GM19455 (cell line): ENCODE measurements around the gene SEC23IP.
"Not testable (repeated sequence)": the region's sequence is repeated elsewhere in the genome, so short reads cannot be mapped to it uniquely, and the experiment has no call there.

Source experiments
- ATAC-seq: cut with Tn5 transposase; IDR thresholded peaks from one replicate; pipeline ENCODE4 v1.9.1; 2021; ENCODE audit not compliant: unreplicated experiment

SEC23IP gene

DNA sequence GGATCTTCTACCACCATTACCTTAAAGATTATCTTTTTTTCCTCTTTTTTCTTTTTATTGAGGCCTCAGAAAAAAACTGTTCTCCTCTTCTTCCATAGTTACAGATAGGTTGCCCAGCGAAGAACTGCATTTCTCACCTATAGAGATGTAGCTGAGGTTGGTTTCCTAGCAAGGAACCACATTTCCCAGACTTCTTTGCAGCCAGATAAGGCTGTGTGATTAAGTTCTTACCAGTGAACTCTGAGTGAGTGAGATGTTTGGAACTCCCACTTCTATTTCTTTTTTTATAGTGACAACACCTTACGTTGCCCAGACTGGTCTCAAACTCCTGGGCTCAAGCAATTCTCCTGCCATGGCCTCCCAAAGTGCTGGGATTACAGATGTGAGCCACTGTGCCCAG lies 14.0 kb upstream of the SEC23IP start:
- no peak for ATAC-seq

DNA sequence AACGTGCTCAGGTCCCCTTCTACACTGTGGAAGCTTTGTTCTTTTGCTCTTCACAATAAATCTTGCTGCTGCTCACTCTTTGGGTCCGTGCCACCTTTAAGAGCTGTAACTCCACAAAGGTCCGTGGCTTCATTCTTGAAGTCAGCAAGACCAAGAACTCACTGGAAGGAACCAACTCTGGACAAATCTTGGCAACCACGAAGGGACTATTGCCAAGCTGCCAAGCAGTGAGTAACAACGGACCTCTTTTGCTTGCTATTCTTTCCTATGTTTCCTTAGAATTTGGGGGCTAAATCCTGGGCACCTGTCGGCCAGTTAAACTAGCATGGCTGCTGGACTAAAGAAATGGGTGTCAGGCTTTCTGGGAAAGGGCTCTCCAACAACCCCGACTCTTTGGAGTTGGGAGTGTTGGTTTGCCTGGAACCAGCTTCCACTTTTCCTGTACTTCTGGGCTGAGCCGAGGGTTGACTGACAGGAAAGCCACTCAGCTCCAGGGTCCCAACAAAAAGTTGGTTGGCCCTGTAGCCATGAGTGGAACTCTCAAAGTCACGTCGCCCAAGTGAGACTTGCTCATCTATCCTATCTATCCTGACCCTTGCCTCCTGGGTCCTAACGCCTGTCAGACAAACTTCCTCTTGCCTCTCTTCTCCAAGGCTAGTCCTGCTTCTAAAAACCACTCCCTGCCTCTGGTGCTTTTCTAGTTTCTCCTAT lies 8.5 kb upstream of the SEC23IP start:
- ATAC-seq: not testable (repeated sequence)

DNA sequence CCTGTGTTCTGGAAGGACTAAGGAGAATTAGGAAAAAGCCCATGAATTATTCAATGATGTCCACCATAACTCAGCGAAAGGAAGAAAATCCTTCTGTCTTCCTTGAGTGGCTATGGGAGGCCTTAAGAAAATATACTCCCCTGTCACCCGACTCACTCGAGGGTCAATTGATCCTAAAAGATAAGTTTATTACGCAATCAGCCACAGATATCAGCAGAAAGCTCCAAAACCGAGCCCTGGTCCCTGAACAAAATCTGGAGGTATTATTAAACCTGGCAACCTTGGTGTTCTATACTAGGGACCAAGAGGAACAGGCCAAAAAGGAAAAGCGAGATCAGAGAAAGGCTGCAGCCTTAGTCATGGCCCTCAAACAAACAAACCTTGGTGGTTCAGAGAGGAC lies 6.5 kb upstream of the SEC23IP start:
- ATAC-seq: not testable (repeated sequence)

DNA sequence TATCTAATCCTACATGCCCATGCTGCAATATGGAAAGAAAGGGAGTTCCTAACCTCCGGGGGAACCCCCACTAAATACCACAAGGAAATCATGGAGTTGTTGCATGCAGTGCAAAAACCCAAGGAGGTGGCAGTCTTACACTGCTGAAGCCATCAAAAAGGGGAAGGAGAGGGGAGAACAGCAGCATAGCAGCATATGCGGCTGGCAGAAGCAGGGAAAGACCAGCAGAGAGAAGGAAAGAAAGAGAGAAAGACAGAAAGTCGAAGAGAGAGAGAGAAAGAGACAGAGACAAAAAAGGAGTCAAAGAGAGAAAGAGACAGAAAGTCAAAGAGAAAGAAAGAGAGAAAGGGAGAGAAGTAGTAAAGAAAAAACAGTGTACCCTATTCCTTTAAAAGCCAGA lies 3.8 kb upstream of the SEC23IP start:
- not testable (repeated sequence) for ATAC-seq

DNA sequence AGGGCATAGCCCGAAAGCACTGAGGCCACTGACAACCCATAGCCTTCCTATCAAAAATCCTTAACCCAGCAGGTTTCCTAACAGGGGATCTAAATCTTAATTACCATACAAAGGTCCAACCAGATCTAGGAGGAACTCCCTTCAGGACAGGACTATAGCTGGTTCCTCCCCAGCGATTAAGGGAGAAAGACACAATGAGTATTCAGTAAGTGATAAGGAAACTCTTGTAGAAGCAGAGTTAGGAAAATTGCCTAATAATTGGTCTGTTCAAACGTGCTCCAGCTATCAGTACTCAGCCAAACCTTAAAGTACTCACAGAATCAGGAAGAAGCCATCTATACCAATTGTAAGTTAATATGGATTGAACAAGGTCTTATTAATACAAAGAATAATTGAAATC lies 3.3 kb upstream of the SEC23IP start:
- not testable (repeated sequence) for ATAC-seq

DNA sequence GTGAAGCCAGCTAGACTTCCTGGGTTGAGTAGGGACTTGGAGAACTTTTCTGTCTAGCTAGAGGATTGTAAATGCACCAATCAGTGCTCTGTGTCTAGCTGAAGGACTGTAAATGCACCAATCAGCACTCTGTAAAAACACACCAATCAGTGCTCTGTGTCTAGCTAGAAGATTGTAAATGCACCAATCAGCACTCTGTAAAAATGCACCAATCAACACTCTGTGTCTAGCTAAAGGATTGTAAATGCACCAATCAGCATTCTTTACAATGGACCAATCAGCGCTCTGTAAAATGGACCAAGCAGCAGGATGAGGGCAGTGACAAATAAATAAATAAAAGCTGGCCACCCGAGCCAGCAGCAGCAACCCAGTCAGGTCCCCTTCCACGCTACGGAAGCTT lies 2.2 kb upstream of the SEC23IP start:
- not testable (repeated sequence) for ATAC-seq

DNA sequence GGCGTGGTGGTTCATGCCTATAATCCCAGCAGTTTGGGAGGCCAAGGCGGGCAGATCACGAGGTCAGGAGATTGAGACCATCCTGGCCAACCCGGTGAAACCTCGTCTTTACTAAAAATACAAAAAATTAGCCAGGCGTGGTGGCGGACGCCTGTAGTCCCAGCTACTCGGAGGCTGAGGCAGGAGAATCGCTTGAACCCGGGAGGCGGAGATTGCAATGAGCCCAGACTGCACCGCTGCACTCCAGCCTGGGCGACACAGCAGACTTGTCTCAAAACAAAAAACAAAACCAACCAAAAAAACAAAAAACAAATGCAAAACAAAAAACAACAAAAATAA lies 712 bp upstream of the SEC23IP start:
- not testable (repeated sequence) for ATAC-seq

DNA sequence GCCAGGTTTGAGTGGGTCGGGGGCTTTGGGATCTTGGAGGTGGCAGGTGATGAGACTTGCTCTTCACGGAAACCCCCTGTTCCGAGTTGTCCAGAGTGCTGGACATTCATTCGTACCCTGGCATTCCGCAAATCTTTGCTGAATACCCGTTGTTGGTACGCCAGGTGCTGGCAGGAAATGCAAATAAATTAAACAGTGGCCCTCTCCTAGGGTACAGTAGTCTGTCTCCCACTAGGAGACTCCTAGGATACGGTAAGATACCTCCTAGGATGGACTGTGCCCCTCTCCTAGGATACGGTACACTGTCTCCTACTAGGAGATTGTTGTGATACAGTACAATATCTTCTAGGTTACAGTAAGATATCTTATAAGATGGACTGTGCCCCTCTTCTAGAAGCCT lies 544 bp downstream of the SEC23IP start:
- no peak for ATAC-seq

DNA sequence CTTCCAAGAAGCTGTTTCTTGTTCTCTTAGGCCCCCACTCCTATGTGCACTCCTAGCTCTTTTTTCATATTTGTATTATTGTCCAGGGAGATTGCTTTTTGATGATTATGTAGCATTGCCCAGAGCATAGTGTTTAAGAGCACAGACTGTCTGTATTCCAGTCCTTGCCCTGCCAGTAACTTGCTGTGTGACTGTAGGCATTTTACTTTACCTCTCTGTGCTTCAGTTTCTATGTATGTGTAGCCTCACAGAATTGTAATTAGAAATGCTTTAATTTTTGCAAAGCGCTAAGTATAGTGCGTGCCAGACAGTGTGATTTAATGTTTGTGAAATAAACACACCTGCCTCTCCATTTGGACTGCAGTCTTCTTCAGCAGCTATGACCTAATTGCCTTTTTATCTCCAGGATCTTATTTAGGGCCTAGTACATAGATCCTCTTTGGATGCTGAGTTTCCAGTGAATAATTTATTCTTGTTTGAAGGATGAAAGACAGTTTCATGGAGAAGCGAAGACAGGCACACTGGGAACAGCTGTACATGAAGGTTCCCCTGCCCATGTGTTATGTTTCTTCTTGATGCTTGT lies 1.4 kb downstream of the SEC23IP start:
- no peak for ATAC-seq

DNA sequence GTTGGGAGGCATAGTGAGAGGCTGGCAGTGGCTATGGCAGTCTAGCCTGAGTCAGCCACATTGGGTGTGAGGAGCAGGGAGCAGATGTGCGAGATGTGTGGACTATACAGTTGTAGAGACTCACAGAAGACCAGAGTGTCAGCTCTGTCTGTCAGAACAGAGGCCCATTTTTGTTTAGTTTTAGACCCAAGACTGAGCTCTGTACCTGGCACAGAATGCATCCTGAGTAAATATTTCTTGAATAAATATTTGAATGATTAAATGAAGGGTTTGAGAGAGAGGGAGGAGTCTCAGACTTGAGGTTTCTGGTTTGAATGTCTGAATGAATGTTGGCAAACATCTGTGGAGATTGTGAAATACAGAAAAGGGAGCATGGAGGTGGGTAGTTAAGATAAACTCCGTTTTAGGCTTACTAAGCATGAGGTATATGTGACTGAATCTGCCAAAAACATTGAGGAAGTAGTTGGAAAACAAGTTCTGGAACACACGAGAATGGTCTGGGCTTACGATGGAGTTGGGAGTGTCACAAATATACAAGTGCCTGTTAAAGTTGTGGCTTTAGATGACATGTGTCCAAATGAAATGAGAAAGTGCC lies 3.6 kb downstream of the SEC23IP start:
- ATAC-seq: no peak

DNA sequence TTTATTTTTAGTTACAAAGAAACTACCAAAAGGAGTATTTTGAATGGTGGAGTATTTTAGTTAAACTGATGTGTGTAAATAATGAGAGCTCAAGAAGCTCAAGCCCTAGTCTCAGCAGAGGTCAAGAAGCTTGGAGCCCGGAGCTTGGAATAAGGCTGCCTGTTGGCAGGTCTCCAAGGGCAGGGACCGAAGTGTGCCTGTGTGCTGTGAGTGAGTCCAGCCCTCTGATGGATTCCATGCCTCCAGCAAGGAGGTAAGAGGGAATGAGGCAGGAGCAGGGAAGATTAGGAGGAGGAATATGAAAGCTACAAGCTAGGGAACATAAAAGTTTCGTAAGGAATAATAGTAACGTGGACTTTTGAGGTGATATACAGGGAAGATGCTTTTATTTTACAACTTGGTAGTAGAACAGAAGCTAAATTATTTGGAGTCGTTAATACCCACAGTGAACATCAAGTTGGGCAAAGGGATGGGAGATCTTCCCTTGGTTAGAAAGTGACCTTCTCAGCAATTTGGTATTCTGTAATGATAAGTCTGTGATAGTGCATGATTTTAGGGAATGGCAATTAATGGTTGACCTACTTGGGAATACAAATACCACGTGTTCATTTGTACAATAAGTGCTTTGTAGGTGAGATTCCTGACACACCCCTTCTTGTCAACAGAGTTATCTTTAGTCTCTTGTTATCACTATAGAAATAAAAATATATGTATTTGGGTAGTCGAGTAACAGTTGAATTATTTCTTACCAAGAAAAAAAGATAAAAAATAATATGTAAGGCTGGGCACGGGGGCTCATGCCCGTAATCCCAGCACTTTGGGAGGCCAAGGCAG lies 4.6 kb downstream of the SEC23IP start:
- ATAC-seq: no peak

DNA sequence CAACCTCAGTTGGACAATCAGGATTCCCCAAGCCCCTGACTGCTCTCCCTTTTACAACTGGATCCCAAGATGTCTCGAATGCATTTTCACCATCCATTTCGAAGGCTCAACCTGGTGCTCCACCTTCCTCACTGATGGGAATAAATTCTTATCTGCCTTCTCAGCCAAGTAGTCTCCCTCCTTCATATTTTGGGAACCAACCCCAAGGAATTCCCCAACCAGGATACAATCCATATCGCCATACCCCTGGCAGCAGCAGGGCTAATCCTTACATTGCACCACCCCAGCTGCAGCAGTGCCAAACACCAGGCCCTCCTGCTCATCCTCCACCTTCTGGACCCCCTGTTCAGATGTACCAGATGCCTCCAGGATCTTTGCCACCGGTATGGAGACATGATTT lies 6.0 kb downstream of the SEC23IP start:
- ATAC-seq: no peak

DNA sequence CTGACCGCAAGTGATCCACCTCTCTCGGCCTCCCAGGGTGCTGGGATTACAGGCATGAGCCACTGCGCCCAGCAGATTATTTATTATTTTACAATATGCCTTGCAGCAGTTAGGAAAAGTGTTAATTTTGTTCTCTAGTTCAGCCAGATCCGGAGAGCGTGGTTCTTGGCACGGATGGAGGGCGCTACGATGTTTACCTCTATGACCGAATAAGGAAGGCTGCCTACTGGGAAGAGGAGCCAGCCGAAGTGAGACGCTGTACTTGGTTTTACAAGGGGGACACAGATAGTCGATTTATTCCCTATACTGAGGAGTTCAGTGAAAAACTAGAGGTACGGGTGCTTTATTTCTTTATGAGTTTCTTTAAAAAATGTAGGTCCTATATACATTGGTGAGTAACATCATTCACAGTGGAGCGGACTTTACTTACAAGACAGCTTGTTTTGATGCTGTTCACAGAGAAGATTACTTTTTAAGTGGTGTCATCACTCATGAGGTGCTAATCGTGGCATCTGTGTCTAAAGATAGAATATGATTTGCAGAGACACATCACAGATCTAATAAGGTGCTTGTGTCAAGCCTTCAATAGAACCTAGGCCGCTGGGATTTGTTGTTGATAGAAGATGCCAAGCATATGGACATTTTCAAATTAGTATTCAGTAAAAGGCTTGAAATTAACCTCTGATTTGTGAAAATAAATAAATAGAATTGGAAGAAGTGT lies 11.6 kb downstream of the SEC23IP start:
- ATAC-seq: no peak

DNA sequence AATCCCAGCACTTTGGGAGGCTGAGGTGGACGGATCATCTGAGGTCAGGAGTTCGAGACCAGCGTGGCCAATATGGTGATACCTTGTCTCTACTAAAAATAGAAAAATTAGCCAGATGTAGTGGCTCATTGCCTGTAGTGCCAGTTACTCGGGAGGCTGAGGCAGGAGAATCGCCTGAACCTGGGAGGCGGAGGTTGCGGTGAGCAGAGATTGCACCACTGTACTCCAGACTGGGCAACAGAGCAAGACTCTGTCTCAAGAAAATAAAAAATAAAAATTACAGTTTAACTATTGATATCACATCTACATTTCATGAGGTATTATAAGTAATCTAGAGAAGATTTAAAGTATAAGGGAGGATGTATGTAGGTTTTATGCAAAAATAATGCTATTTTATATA lies 15.2 kb downstream of the SEC23IP start:
- not testable (repeated sequence) for ATAC-seq

DNA sequence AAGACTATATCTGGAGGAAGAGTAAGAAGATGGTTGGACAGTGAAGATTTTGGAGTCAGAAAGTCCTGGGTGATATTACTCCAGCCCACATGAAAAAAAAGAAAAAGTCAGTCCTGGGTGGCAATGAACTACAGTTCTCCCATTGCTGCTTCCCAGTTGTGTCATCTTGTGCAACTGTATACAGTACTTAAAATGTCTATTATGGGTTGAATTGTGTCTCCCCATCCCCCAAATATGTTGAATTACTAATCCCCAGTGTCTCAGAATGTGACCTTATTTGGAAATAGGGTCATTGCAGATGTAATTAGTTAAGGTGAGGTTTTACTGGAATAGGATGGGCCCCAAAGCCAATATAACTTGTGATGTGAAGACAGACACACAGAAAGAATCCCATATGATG lies 15.6 kb downstream of the SEC23IP start:
- no peak for ATAC-seq

DNA sequence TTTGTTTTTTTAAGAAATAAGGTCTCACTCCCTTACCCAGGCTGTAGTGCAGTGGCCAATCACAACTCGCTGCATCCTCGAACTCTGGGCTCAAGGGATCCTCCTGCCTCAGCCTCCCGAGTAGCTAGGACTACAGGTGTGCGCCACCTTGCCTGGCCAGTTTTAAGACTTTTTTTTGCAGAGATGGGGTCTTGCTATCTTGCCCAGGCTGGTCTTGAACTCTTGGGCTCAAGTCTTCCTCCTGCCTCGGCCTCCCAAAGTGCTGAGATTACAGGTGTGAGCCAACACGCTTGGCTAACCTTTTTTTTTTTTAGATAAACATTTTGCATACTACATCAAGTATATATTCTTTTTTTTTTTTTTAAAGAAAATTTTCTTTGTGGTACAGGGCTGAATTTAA lies 18.2 kb downstream of the SEC23IP start:
- no peak for ATAC-seq

DNA sequence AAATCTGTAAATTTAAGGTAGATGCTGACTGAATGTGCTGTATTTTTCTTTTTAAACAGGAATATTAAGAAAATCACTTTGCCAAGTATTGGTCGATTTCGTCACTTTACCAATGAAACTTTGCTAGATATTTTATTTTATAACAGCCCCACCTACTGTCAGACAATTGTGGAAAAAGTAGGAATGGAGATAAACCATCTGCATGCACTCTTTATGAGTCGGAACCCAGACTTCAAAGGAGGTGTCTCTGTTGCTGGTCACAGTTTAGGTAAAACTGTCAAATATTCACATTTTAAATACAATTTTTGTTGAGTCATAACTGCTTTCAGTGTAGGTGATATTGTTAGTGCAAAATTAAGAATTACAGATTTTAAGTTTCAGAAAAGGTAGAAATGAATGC lies 25.2 kb downstream of the SEC23IP start:
- no peak for ATAC-seq

DNA sequence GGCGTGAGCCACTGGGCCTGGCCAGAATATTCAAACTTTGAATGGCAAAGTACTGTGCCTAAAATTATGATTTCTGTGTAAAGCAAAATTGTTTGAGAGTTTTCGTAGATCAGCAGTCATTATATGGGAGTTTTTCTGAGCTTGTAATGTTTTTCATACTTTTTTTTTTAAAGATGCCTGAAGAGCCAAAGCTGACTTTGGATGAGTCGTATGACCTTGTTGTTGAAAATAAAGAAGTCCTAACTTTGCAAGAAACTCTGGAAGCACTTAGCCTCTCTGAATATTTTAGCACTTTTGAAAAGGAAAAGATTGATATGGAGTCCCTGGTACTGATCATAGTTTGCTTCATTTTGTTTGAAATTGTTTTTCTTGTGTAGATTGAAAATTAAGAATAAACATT lies 26.7 kb downstream of the SEC23IP start:
- no peak for ATAC-seq

DNA sequence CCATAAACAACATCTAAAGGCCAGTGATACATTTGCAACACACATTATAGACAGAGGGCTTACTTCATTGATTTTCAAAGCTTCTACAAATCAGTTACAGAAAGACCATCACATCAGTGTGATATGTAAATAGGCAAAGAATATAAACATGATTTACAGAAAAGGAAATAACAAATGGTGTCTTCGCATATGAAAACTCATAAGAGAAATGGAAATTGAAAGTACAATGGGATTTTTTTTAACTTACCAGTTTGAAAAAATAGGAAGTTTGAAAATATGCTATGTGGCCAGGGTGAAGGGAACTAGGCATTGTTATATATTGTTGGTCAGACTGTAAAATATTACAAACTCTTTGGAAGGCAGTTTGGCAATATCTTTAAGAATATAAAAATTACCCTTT lies 27.3 kb downstream of the SEC23IP start:
- no peak for ATAC-seq

DNA sequence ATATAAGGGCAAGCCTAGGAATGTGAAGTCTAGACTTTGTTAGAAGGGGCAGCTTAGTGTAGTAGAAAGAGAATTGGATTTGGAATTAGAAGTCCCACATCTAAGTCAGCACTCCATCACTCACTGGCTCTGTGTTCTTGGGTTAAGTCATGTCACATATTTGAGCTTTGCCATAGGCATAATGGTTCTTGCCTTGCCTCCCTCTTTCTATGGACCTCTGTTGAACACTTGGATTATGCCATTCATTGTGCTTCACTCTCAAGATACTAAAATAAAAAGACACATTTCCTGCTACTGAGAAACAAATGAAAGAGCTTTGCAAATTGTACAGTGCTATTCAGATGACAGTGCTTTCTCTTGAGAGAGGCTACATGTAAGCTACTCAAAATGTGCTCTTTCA lies 35.9 kb downstream of the SEC23IP start:
- ATAC-seq: no peak

DNA sequence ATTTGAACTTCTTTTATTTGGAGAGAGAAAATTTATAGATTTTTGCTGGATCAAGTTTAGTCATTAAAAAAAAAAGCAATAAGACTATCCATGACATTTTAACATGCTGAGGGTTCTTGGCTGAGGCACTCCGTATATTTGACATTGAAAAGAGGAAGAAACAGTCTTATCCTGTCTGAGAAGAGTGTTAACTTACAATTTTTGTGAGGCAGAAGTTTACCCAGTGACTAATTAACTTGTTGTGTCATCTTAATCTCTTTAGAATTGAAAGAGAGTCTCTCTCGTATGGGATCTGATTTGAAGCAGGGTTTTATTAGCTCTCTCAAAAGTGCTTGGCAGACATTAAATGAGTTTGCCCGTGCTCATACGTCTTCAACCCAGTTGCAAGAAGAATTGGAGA lies 39.3 kb downstream of the SEC23IP start:
- ATAC-seq: no peak
